GM08714 (cell line): ENCODE results near the gene FRAS1.
"Not testable (repeated sequence)": the region's sequence is repeated elsewhere in the genome, so short reads cannot be mapped to it uniquely, and the experiment has no call there.

Experiments used
- H3K4me3 ChIP-seq: fragments of 200-500 bp; sonication (Bioruptor generic); 2 replicates; pipeline ENCODE4 v1.5.1; 2014; ENCODE audit warnings: mild to moderate bottlenecking, low read length, inconsistent platforms
- ZNF274 ChIP-seq: IDR thresholded peaks from 2 replicates; pipeline ENCODE4 v1.6.1; 2012; ENCODE audit warnings: mild to moderate bottlenecking, low read depth, low read length

Gene FRAS1

GRCh38 chr4:78120144-78120880, 63.2 kb downstream of the FRAS1 start:
- no peak overlapping the region for H3K4me3 ChIP-seq
- no peak for TF ChIP-seq ZNF274

GRCh38 chr4:78121338-78121904, 64.3 kb downstream of the FRAS1 start:
- no peak for TF ChIP-seq ZNF274

GRCh38 chr4:78125834-78126331, 68.8 kb downstream of the FRAS1 start:
- H3K4me3 ChIP-seq = not testable (repeated sequence)

More at GRCh38 chr4:78121338-78121904, 64.3 kb downstream of the FRAS1 start:
- no peak overlapping the region for H3K4me3 ChIP-seq

GRCh38 chr4:78129383-78130108, 72.4 kb downstream of the FRAS1 start:
- no peak for TF ChIP-seq ZNF274
- no peak overlapping the region for H3K4me3 ChIP-seq

GRCh38 chr4:78131403-78131802, 74.3 kb downstream of the FRAS1 start:
- no peak overlapping the region for H3K4me3 ChIP-seq
- no peak for TF ChIP-seq ZNF274

GRCh38 chr4:78136109-78137081, 79.3 kb downstream of the FRAS1 start:
- no peak overlapping the region for H3K4me3 ChIP-seq
- TF ChIP-seq ZNF274 = no peak

- TF ChIP-seq ZNF274 = no peak
- H3K4me3 ChIP-seq = no peak overlapping the region
Observed at GRCh38 chr4:78137532-78137931, 80.4 kb downstream of the FRAS1 start.

GRCh38 chr4:78138252-78138651, 81.1 kb downstream of the FRAS1 start:
- TF ChIP-seq ZNF274 = no peak
- H3K4me3 ChIP-seq = no peak overlapping the region

- no peak overlapping the region for H3K4me3 ChIP-seq
- no peak for TF ChIP-seq ZNF274
Observed at GRCh38 chr4:78143634-78144033, 86.5 kb downstream of the FRAS1 start.

- TF ChIP-seq ZNF274 = no peak
- no peak overlapping the region for H3K4me3 ChIP-seq
Observed at GRCh38 chr4:78145008-78145407, 87.9 kb downstream of the FRAS1 start.

- no peak for TF ChIP-seq ZNF274
- H3K4me3 ChIP-seq = no peak overlapping the region
Observed at GRCh38 chr4:78145622-78146021, 88.5 kb downstream of the FRAS1 start.

GRCh38 chr4:78149751-78150542, 92.8 kb downstream of the FRAS1 start:
- TF ChIP-seq ZNF274 = no peak
- H3K4me3 ChIP-seq = no peak overlapping the region

GRCh38 chr4:78150543-78150864, 93.4 kb downstream of the FRAS1 start:
- TF ChIP-seq ZNF274 = no peak
- H3K4me3 ChIP-seq = no peak overlapping the region
